HCT116 (cell line): ENCODE data around the gene ZNF12. TPM values are rescaled to one million over a fixed set of nuclear protein-coding genes. Genes with fewer than 3 reads are reported as not detected.

Source experiments
- ATAC-seq: fragments of 200-7000 bp; cut with Tn5 transposase; 2 replicates; pipeline ENCODE4 v1.9.1; 2020; ENCODE audit warnings: mild to moderate bottlenecking, moderate library complexity
- BruUV-seq: library from RNA; stranded (reverse); fragments of 400-500 nt; replicated peaks from 2 replicates; lab custom pipeline; 2021; lab: Mats Ljungman, UMichigan
- CTCF ChIA-PET: fragments of 300-600 bp; sonication (Branson Sonifier 250); formaldehyde crosslinking; loops from one replicate; lab custom pipeline; 2021; ENCODE audit warnings: antibody characterized with exemption; lab: Charles Lee
- POLR2A ChIA-PET: fragments of 300-600, 350-600 bp; sonication (Branson Sonifier 250); formaldehyde crosslinking; loops from one replicate; lab custom pipeline; 2021; ENCODE audit warnings: antibody characterized with exemption; lab: Charles Lee
- RAD21 ChIA-PET, 2 experiments: fragments of 300-600 bp; sonication (Branson Sonifier 250); formaldehyde crosslinking; loops; one replicate each; lab custom pipeline; 2023; ENCODE audit warnings: low total read pairs in 2 of 2; ENCODE audit not compliant: uncharacterized antibody in 2 of 2, unreplicated experiment in 2 of 2, low non-redundant PET in 1 of 2; lab: Charles Lee
- DNase-seq: peaks from one replicate; pipeline ENCODE4 v3.0.0-alpha.2; 2010; ENCODE audit warnings: low read depth, low spot score
- H2AFZ ChIP-seq: fragments of 200-600 bp; shearing (Covaris generic), sonication (generic); 2 replicates; pipeline ENCODE4 v1.6.1; 2017; ENCODE audit warnings: low read depth, mixed run types, mixed read lengths, antibody characterized with exemption, low read length; ENCODE audit not compliant: poor library complexity, severe bottlenecking
- H3K27ac ChIP-seq: 2 replicates; pipeline ENCODE4 v1.5.1; 2012; ENCODE audit warnings: low read depth, low read length
- H3K27me3 ChIP-seq: fragments of 200-600 bp; sonication (generic); 2 replicates; pipeline ENCODE4 v1.6.1; 2016; ENCODE audit warnings: mixed run types, low read length, mixed read lengths; ENCODE audit not compliant: insufficient read depth
- H3K36me3 ChIP-seq, 2 experiments: fragments of 200-500 bp in 1 of 2; fragments of 200-600 bp in 1 of 2; sonication (Bioruptor generic) in 1 of 2; sonication (generic) in 1 of 2; 2 replicates each; pipeline versions ENCODE4 v1.5.1 to v1.6.1; 2014 to 2016; ENCODE audit warnings: low read length in 2 of 2, inconsistent platforms in 1 of 2, mixed read lengths in 1 of 2, mixed run types in 1 of 2; ENCODE audit not compliant: insufficient read depth in 2 of 2, control insufficient read depth in 1 of 2
- H3K4me1 ChIP-seq, 2 experiments: fragments of 200-600 bp in 1 of 2; sonication (generic) in 1 of 2; 2 replicates each; pipeline versions ENCODE4 v1.5.1 to v1.6.1; 2012 to 2017; ENCODE audit warnings: low read length in 2 of 2, inconsistent platforms in 1 of 2, mild to moderate bottlenecking in 1 of 2, mixed read lengths in 1 of 2, mixed run types in 1 of 2, moderate library complexity in 1 of 2; ENCODE audit not compliant: insufficient read depth in 2 of 2, control insufficient read depth in 1 of 2
- H3K4me2 ChIP-seq: fragments of 200-600 bp; sonication (generic); 2 replicates; pipeline ENCODE4 v1.6.1; 2017; ENCODE audit warnings: mixed run types, low read length, mixed read lengths
- H3K4me3 ChIP-seq, 2 experiments: fragments of 200-600 bp in 1 of 2; sonication (generic) in 1 of 2; replicated peaks in 1 of 2; 2 replicates each; pipeline ENCODE4 v1.5.1; 2011 to 2016; ENCODE audit warnings: low read length in 2 of 2, control low read depth in 1 of 2, low read depth in 1 of 2, mild to moderate bottlenecking in 1 of 2, mixed read lengths in 1 of 2, mixed run types in 1 of 2
- H3K79me2 ChIP-seq: fragments of 200-600 bp; sonication (generic); 2 replicates; pipeline ENCODE4 v1.6.1; 2017; ENCODE audit warnings: mild to moderate bottlenecking, mixed run types, low read length, moderate library complexity, mixed read lengths; ENCODE audit not compliant: insufficient read depth
- H3K9ac ChIP-seq: fragments of 200-600 bp; sonication (generic); 2 replicates; pipeline ENCODE4 v1.6.1; 2016; ENCODE audit warnings: low read length, mixed read lengths
- H3K9me2 ChIP-seq: fragments of 200-600 bp; sonication (generic), shearing (Covaris generic); 2 replicates; pipeline ENCODE4 v1.6.1; 2017; ENCODE audit warnings: mixed run types, mild to moderate bottlenecking, moderate library complexity; ENCODE audit not compliant: insufficient read depth
- H3K9me3 ChIP-seq, 2 experiments: fragments of 200-500 bp in 1 of 2; fragments of 200-600 bp in 1 of 2; sonication (Bioruptor generic) in 1 of 2; sonication (generic) in 1 of 2; 2 replicates each; pipeline ENCODE4 v1.6.1; 2014 to 2017; ENCODE audit warnings: low read length in 2 of 2, mixed read lengths in 2 of 2, inconsistent platforms in 1 of 2, low read depth in 1 of 2, mild to moderate bottlenecking in 1 of 2, mixed run types in 1 of 2, moderate library complexity in 1 of 2; ENCODE audit not compliant: control insufficient read depth in 1 of 2, insufficient read depth in 1 of 2
- H4K20me1 ChIP-seq: fragments of 200-600 bp; sonication (generic), shearing (Covaris generic); 2 replicates; pipeline ENCODE4 v1.6.1; 2017; ENCODE audit warnings: mixed run types, mild to moderate bottlenecking, moderate library complexity; ENCODE audit not compliant: insufficient read depth
- CEBPB ChIP-seq: IDR thresholded peaks from 2 replicates; pipeline ENCODE4 v1.6.1; 2012; ENCODE audit warnings: low read depth
- EGR1 ChIP-seq: IDR thresholded peaks from 2 replicates; pipeline ENCODE4 v1.6.1; 2012; ENCODE audit warnings: low read depth
- ELF1 ChIP-seq: IDR thresholded peaks from 2 replicates; pipeline ENCODE4 v1.6.1; 2012; ENCODE audit warnings: low read depth, borderline replicate concordance
- EZH2 ChIP-seq: fragments of 200-600 bp; sonication (generic); IDR thresholded peaks from 2 replicates; pipeline ENCODE4 v1.6.1; 2017; ENCODE audit warnings: antibody characterized with exemption, mixed run types
- JUND ChIP-seq: IDR thresholded peaks from 2 replicates; pipeline ENCODE4 v1.6.1; 2012
- POLR2A ChIP-seq: IDR thresholded peaks from 2 replicates; pipeline ENCODE4 v1.7.0; 2011; ENCODE audit warnings: borderline replicate concordance; ENCODE audit not compliant: insufficient read depth, insufficient read length; ENCODE audit errors: extremely low read depth
- SIN3A ChIP-seq: IDR thresholded peaks from 2 replicates; pipeline ENCODE4 v1.6.1; 2012; ENCODE audit warnings: low read depth
- SP1 ChIP-seq: IDR thresholded peaks from 2 replicates; pipeline ENCODE4 v1.6.1; 2012; ENCODE audit warnings: low read depth
- SRF ChIP-seq: IDR thresholded peaks from 2 replicates; pipeline ENCODE4 v1.6.1; 2012; ENCODE audit warnings: low read depth
- ZNF274 ChIP-seq: fragments of 200-500 bp; sonication (Bioruptor generic); IDR thresholded peaks from 2 replicates; pipeline ENCODE4 v1.6.1; 2014; ENCODE audit warnings: mild to moderate bottlenecking, low read depth, low read length, inconsistent platforms
- intact Hi-C: fragments of 100-400 bp; cut with micrococcal nuclease; formaldehyde crosslinking; loops from 2 replicates; pipeline ENCODE4 v1.10.0; 2022
- total RNA-seq: library from RNA; stranded (reverse); gene quantifications from one replicate; pipeline ENCODE4 v1.2.1, GENCODE V29; 2021; ENCODE audit not compliant: unreplicated experiment
- TF ChIP-seq, protein P1 (sequence below): IDR thresholded peaks from 2 replicates; pipeline ENCODE4 v1.6.1; 2012
- TF ChIP-seq, protein P2 (sequence below): IDR thresholded peaks from 2 replicates; pipeline ENCODE4 v1.6.1; 2012
- TF ChIP-seq, protein P3 (sequence below), 3 experiments: fragments of 200-600 bp in 1 of 3; sonication (generic) in 1 of 3; IDR thresholded peaks in 2 of 3; conservative IDR thresholded peaks in 1 of 3; 2 replicates each; pipeline ENCODE4 v1.5.1; 2012 to 2017; ENCODE audit warnings: low read depth in 2 of 3, low read length in 2 of 3, antibody characterized with exemption in 1 of 3, borderline replicate concordance in 1 of 3, control low read depth in 1 of 3, mild to moderate bottlenecking in 1 of 3, mixed read lengths in 1 of 3, mixed run types in 1 of 3, moderate library complexity in 1 of 3; ENCODE audit not compliant: insufficient read depth in 1 of 3
- TF ChIP-seq, protein P4 (sequence below): IDR thresholded peaks from 2 replicates; pipeline ENCODE4 v1.6.1; 2011; ENCODE audit warnings: mild to moderate bottlenecking, low read length, moderate library complexity; ENCODE audit not compliant: insufficient replicate concordance; ENCODE audit errors: extremely low read depth

The ZNF12 gene
- total RNA-seq, 1 experiment from 2014 or later: 19.0 TPM

DNA sequence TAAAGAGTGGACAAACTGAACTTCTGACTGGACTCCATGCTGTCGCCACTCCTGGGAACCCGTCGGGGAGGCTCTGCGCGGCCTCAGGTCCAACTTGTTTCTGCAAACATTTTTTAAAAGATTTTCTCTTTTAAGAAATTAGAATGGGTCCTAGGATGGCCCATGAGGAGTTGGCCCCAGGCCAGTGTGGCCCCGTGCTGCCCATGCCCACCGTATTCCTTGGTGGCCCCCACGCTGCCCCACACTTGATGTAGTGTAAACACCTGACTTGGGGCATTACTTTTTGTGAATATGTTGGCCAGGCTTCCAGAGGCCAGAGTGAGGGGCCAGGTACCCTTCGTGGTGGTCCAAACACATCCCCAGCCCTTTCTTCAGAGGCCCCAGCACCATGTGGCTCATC is 50.3 kb downstream of the ZNF12 start:
- no peaks in the 10 kb centered on the region; a peak in 1 of 4 replicates for H3K9me3 ChIP-seq
- no TSS peak for BruUV-seq
- DNase-seq: no peak

DNA sequence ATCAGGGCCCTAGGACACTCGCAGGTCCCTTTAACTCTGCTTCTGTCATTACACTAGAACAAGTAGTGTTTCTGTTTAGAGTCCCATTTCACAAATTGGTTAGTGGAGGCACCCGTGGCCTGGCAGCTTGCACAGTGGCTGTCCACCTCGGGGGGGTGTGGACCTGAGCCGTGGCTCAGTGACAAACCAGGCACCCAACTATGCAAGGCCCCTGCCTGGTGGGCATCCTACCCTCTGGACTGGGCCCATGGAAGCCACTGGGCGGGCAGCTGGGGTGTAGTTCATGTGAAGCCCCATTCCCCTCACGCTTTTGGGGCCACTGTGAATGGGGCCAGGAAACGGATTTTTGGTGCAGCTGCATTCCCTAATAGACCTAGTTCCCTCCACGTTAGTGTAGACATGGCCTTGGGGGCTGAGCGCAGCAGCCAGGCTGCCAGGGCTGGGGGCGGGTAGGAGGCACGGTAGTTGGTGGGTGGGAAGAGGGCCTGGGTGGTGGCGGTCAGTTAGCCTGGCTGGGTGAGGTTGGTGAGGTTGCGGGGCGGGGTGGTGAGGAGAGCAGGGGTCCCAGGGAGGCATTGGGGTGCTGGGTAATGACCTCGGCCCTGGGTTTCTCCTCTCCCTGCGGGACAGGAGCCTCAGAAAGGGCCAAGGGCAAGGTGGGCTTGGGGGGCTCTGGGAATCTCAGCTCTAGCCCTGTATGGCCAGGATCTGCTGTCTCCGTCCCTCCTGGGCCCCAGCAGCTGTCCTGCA is 50.9 kb downstream of the ZNF12 start:
- H3K36me3 ChIP-seq: peaks cover 3 to 19% of the 10 kb centered on the region in 2 experiments; a peak in 3 of 4 replicates
- CTCF ChIA-PET: no interaction called here
- no peak overlapping the region for H3K4me2 ChIP-seq
- H3K9me3 ChIP-seq: no peaks in the 10 kb centered on the region; a peak in 1 of 4 replicates
- intact Hi-C loops: no loop called here
- H3K9ac ChIP-seq: no peak overlapping the region
- no peak overlapping the region for H3K27ac ChIP-seq
- H3K4me1 ChIP-seq: no peaks in the 10 kb centered on the region
- no peaks in the 10 kb centered on the region for H4K20me1 ChIP-seq
- no peak for DNase-seq
- TSS peak; percentile 39 for BruUV-seq
- RAD21 ChIA-PET: no interaction called here
- no peaks in the 10 kb centered on the region for H3K9me2 ChIP-seq
- no peaks in the 10 kb centered on the region for H3K27me3 ChIP-seq
- H3K79me2 ChIP-seq: no peaks in the 10 kb centered on the region
- H3K4me3 ChIP-seq: no peak overlapping the region
- no peak overlapping the region for H2AFZ ChIP-seq
- no peak; the same call in 1 of the 2 replicates for ATAC-seq
- POLR2A ChIA-PET: no interaction called here
- TF ChIP-seq SRF (no peak), ELF1 (no peak), EGR1 (no peak), EZH2 (no peak), POLR2A (no peak), CEBPB (no peak), JUND (no peak), SIN3A (no peak), ZNF274 (no peak)
- TF ChIP-seq, protein P1, sequence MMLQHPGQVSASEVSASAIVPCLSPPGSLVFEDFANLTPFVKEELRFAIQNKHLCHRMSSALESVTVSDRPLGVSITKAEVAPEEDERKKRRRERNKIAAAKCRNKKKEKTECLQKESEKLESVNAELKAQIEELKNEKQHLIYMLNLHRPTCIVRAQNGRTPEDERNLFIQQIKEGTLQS: no peak
- TF ChIP-seq, protein P2, sequence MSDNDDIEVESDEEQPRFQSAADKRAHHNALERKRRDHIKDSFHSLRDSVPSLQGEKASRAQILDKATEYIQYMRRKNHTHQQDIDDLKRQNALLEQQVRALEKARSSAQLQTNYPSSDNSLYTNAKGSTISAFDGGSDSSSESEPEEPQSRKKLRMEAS: no peak
- TF ChIP-seq, protein P3, sequence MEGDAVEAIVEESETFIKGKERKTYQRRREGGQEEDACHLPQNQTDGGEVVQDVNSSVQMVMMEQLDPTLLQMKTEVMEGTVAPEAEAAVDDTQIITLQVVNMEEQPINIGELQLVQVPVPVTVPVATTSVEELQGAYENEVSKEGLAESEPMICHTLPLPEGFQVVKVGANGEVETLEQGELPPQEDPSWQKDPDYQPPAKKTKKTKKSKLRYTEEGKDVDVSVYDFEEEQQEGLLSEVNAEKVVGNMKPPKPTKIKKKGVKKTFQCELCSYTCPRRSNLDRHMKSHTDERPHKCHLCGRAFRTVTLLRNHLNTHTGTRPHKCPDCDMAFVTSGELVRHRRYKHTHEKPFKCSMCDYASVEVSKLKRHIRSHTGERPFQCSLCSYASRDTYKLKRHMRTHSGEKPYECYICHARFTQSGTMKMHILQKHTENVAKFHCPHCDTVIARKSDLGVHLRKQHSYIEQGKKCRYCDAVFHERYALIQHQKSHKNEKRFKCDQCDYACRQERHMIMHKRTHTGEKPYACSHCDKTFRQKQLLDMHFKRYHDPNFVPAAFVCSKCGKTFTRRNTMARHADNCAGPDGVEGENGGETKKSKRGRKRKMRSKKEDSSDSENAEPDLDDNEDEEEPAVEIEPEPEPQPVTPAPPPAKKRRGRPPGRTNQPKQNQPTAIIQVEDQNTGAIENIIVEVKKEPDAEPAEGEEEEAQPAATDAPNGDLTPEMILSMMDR (IDR thresholded peaks at IDR 0.05 in 2 of 3, conservative IDR thresholded peaks at IDR 0.05 in 1 of 3; ENCODE audit: borderline replicate concordance in 1 of 3, insufficient read depth in 1 of 3, low read depth in 2 of 3, low read length in 2 of 3): no peak
- TF ChIP-seq, protein P4, sequence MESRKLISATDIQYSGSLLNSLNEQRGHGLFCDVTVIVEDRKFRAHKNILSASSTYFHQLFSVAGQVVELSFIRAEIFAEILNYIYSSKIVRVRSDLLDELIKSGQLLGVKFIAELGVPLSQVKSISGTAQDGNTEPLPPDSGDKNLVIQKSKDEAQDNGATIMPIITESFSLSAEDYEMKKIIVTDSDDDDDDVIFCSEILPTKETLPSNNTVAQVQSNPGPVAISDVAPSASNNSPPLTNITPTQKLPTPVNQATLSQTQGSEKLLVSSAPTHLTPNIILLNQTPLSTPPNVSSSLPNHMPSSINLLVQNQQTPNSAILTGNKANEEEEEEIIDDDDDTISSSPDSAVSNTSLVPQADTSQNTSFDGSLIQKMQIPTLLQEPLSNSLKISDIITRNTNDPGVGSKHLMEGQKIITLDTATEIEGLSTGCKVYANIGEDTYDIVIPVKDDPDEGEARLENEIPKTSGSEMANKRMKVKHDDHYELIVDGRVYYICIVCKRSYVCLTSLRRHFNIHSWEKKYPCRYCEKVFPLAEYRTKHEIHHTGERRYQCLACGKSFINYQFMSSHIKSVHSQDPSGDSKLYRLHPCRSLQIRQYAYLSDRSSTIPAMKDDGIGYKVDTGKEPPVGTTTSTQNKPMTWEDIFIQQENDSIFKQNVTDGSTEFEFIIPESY: no peak

More for the DNA sequence above, 50.3 kb downstream of the ZNF12 start:
- H3K4me1 ChIP-seq: no peaks in the 10 kb centered on the region
- ChIA-PET RAD21 (no interaction called here), POLR2A (no interaction called here)
- H3K36me3 ChIP-seq: peaks cover 3 to 16% of the 10 kb centered on the region in 2 experiments; a peak in 3 of 4 replicates
- ATAC-seq: no peak
- no peak for TF ChIP-seq SRF
- no peak for TF ChIP-seq EGR1
- TF ChIP-seq SP1: no peak
- TF ChIP-seq EZH2: no peak
- TF ChIP-seq, all 23 proteins: peak for 0
- no peak overlapping the region for H3K27ac ChIP-seq
- intact Hi-C loops: no loop called here
- H2AFZ ChIP-seq: no peak overlapping the region
- H3K9me2 ChIP-seq: no peaks in the 10 kb centered on the region
- CTCF ChIA-PET: no interaction called here
- H3K79me2 ChIP-seq: no peaks in the 10 kb centered on the region
- H3K4me2 ChIP-seq: no peak overlapping the region
- no peak overlapping the region for H3K4me3 ChIP-seq
- H3K9ac ChIP-seq: no peak overlapping the region
- no peaks in the 10 kb centered on the region for H3K27me3 ChIP-seq
- no peaks in the 10 kb centered on the region for H4K20me1 ChIP-seq
